Loucy (cell line): ENCODE results near the gene FOXJ3.

Experiments used
- H2AFZ ChIP-seq: fragments of 200-600 bp; sonication (generic); 2 replicates; pipeline ENCODE4 v1.6.0; 2016; ENCODE audit warnings: antibody characterized with exemption, mild to moderate bottlenecking, low read length, moderate library complexity
- H3F3A ChIP-seq: fragments of 200-600 bp; 2 replicates; pipeline ENCODE4 v1.6.0; 2016; ENCODE audit warnings: antibody characterized with exemption, low read depth, mild to moderate bottlenecking
- H3K27me3 ChIP-seq: fragments of 200-600 bp; sonication (generic); 2 replicates; pipeline ENCODE4 v1.6.1; 2014; ENCODE audit warnings: low read length, mild to moderate bottlenecking; ENCODE audit not compliant: insufficient read depth, poor library complexity, severe bottlenecking
- H3K36me3 ChIP-seq: fragments of 200-600 bp; sonication (generic); 2 replicates; pipeline ENCODE4 v1.6.1; 2016; ENCODE audit warnings: low read length; ENCODE audit not compliant: insufficient read depth
- H3K4me1 ChIP-seq: fragments of 200-600 bp; sonication (generic); 2 replicates; pipeline ENCODE4 v1.5.1; 2014; ENCODE audit warnings: low read length, mild to moderate bottlenecking; ENCODE audit not compliant: insufficient read depth, poor library complexity, severe bottlenecking
- H3K4me2 ChIP-seq: fragments of 200-600 bp; sonication (generic); 2 replicates; pipeline ENCODE4 v1.6.0; 2014; ENCODE audit warnings: antibody characterized with exemption, low read length, low read depth, mild to moderate bottlenecking; ENCODE audit not compliant: poor library complexity, severe bottlenecking
- H3K4me3 ChIP-seq: fragments of 200-600 bp; sonication (generic); 2 replicates; pipeline ENCODE4 v1.5.1; 2014; ENCODE audit warnings: low read length, mild to moderate bottlenecking, mixed read lengths; ENCODE audit not compliant: poor library complexity, severe bottlenecking
- H3K79me2 ChIP-seq: fragments of 200-600 bp; sonication (generic); 2 replicates; pipeline ENCODE4 v1.6.1; 2014; ENCODE audit warnings: low read length; ENCODE audit not compliant: insufficient read depth
- H3K9ac ChIP-seq: fragments of 200-600 bp; sonication (generic); 2 replicates; pipeline ENCODE4 v1.6.0; 2014; ENCODE audit warnings: mild to moderate bottlenecking, low read depth, low read length, moderate library complexity; ENCODE audit not compliant: poor library complexity, severe bottlenecking
- H3K9me2 ChIP-seq: fragments of 200-600 bp; sonication (generic); replicated peaks from 2 replicates; pipeline ENCODE4 v1.6.1; 2016; ENCODE audit warnings: low read depth, low read length, mixed read lengths
- H3K9me3 ChIP-seq: fragments of 200-600 bp; sonication (generic); 2 replicates; pipeline ENCODE4 v1.6.1; 2014; ENCODE audit warnings: mild to moderate bottlenecking, antibody characterized with exemption, low read length, low read depth; ENCODE audit not compliant: insufficient read depth
- H4K20me1 ChIP-seq: fragments of 200-600 bp; sonication (generic); 2 replicates; pipeline ENCODE4 v1.6.0; 2014; ENCODE audit warnings: antibody characterized with exemption, low read length, mild to moderate bottlenecking; ENCODE audit not compliant: insufficient read depth, poor library complexity, severe bottlenecking
- CTCF ChIP-seq: fragments of 200-600 bp; sonication (generic); conservative IDR thresholded peaks from 2 replicates; pipeline ENCODE4 v1.5.1; 2014; ENCODE audit warnings: mild to moderate bottlenecking, antibody characterized with exemption, low read length
- EZH2phosphoT487 ChIP-seq: fragments of 200-600 bp; IDR thresholded peaks from 2 replicates; pipeline ENCODE4 v1.6.1; 2018; ENCODE audit warnings: antibody characterized with exemption, mild to moderate bottlenecking, moderate library complexity, borderline replicate concordance

FOXJ3 gene

DNA sequence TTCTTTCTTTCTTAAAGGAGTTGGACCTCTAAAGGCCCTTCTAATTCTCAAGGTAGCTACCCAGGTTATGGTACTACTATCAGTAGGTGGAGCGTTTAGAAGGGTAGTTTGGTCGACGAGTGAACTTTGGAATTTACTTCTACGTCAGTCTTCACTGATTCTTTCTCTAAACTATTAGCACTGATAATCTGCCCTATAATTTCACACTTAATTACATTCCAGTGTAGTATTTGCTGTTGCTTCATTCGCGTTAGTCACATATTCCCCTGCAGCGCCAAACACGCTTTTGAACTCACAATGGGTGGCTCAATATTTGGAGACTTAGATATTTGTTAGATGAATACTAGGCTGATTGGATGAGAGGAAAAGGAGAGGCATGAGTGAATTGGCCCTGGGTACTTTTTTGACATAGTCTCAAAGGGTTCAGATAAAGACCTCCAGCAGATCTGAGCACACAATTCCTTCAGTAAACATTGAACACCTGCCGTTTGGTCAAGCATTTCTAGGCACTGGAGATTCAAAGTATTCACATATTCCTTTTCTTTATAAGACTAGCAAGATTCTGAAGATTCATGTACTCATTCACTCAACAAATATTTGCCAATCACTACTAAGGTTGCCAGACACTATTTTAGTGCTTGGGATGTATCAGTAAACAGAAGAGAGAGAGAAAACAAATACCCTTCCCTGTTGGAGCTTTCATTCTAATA, 929 bp upstream of the FOXJ3 start:
- Histone ChIP-seq H3K9ac (peak overlapping the region; percentile 89), H3K27me3 (no peaks in the 10 kb centered on the region), H3F3A (no peaks in the 10 kb centered on the region), H3K9me2 (no peaks in the 10 kb centered on the region), H3K79me2 (peaks cover 52% of the 10 kb centered on the region), H3K4me3 (peak overlapping the region; percentile 85), H3K9me3 (no peaks in the 10 kb centered on the region), H4K20me1 (peaks cover 38% of the 10 kb centered on the region), H3K36me3 (no peaks in the 10 kb centered on the region), H3K4me2 (peak overlapping the region; percentile 84), H2AFZ (peak overlapping the region; percentile 84), H3K4me1 (peaks cover 34% of the 10 kb centered on the region)
- no peak for TF ChIP-seq CTCF
- no peak for TF ChIP-seq EZH2phosphoT487

GRCh38 chr1:42334240-42335049, 590 bp downstream of the FOXJ3 start:
- peak overlapping the region; percentile 74 for H2AFZ ChIP-seq
- H3K79me2 ChIP-seq, result peaks cover 67% of the 10 kb centered on the region
- TF ChIP-seq EZH2phosphoT487 (no peak), CTCF (0 out of 2 replicates have a peak, but pooled peaks have one; percentile 21)
- no peaks in the 10 kb centered on the region for H3K9me3 ChIP-seq
- no peaks in the 10 kb centered on the region for H3K27me3 ChIP-seq
- H3K4me2 ChIP-seq, result peak overlapping the region; percentile 96
- H3F3A ChIP-seq, result no peaks in the 10 kb centered on the region
- H3K36me3 ChIP-seq, result no peaks in the 10 kb centered on the region
- H3K4me1 ChIP-seq, result peaks cover 43% of the 10 kb centered on the region
- peak overlapping the region; percentile 85 for H3K4me3 ChIP-seq
- H3K9ac ChIP-seq, result peak overlapping the region; percentile 89
- H4K20me1 ChIP-seq, result peaks cover 52% of the 10 kb centered on the region
- H3K9me2 ChIP-seq, result no peaks in the 10 kb centered on the region

DNA sequence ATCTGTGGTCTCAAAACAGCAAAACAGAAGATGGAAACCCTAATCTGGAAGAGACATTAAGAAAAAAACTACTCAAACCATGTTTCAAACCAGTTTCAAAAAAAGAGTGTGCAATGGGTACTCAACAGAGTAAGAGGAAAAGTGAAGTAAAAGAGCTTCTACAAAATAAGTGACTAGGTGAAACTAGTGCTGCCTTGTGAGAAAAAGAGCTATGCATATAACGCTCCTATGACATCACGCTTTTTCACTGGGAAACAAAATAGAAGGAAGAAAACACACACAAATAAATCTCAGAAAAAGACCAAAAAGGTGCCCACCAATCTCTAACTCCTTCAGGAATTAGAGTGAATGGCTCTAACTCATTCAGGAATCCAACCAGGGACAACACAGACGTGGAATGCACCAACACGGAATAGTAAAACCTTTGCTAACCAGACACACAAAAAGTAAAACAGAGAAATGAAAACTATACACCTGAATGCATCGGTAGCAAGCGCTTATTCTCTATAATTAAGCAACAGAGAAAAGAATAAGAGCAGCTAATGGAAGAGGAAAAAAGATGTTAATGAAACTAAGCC, 1.3 kb downstream of the FOXJ3 start:
- Histone ChIP-seq H3K9me2 (no peaks in the 10 kb centered on the region), H3K9me3 (no peaks in the 10 kb centered on the region), H3K4me1 (peaks cover 50% of the 10 kb centered on the region), H3K4me3 (peak overlapping the region; percentile 85), H3K27me3 (no peaks in the 10 kb centered on the region), H4K20me1 (peaks cover 59% of the 10 kb centered on the region), H3K79me2 (peaks cover 74% of the 10 kb centered on the region), H3K36me3 (no peaks in the 10 kb centered on the region), H3K9ac (peak overlapping the region; percentile 89), H2AFZ (no peak overlapping the region), H3F3A (no peaks in the 10 kb centered on the region), H3K4me2 (peak overlapping the region; percentile 96)
- TF ChIP-seq EZH2phosphoT487, result no peak
- no peak for TF ChIP-seq CTCF
